Brain microvascular endothelial cell (primary cell): ENCODE data around the gene MED27.

ENCODE experiments used
- DNase-seq: peaks from one replicate; pipeline ENCODE4 v3.0.0-alpha.2; 2020
- H3K27ac ChIP-seq: fragments of 250-450 bp; sonication (Bioruptor Pico); 2 replicates; pipeline ENCODE4 v1.5.1; 2020; ENCODE audit warnings: mild to moderate bottlenecking, moderate library complexity
- H3K27me3 ChIP-seq: fragments of 250-450 bp; sonication (Bioruptor Pico); replicated peaks from 2 replicates; pipeline ENCODE4 v1.5.1; 2020; ENCODE audit warnings: mild to moderate bottlenecking
- H3K36me3 ChIP-seq: fragments of 250-450 bp; sonication (Bioruptor Pico); replicated peaks from 2 replicates; pipeline ENCODE4 v1.5.1; 2020; ENCODE audit warnings: mild to moderate bottlenecking
- H3K4me3 ChIP-seq: 2 replicates; pipeline ENCODE4 v1.5.1; 2011; ENCODE audit warnings: low read depth, mild to moderate bottlenecking, control low read depth, low read length, moderate library complexity
- CTCF ChIP-seq: IDR thresholded peaks from 2 replicates; pipeline ENCODE4 v1.5.1; 2011; ENCODE audit warnings: low read depth, mild to moderate bottlenecking, moderate library complexity, low read length, control low read depth, inconsistent platforms; ENCODE audit errors: missing control alignments
- in situ Hi-C: cut with HindIII; loops from 2 replicates; pipeline ENCODE4 v1.10.0; 2017; ENCODE audit warnings: low sequenced_read_pairs, low pct_ligation_motif_present

The MED27 gene

DNA sequence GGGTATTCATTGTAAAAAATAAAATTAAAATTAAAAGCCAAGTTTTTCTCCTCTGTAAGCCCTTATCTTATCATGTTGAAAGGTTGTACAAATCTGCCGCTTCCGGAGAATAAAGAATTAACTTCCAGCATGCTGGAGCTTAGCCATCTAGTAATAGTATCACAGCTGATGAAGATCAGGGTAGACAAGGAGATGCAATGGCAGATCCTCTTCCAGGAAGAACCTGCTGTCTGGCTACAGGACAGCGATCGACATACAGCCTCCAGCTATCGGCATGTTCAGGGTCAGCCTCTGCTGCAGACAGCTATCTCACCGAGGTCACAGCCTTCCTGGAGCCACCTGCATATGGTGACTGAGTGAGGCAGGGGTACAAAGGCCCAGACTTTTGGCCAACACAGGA lies 82.6 kb downstream of the MED27 start:
- no peak overlapping the region for H3K27ac ChIP-seq
- DNase-seq, result no peak
- no peak for TF ChIP-seq CTCF
- H3K27me3 ChIP-seq, result no peaks in the 10 kb centered on the region
- no peak overlapping the region for H3K4me3 ChIP-seq
- in situ Hi-C loops, result no loop called here
- no peaks in the 10 kb centered on the region for H3K36me3 ChIP-seq

DNA sequence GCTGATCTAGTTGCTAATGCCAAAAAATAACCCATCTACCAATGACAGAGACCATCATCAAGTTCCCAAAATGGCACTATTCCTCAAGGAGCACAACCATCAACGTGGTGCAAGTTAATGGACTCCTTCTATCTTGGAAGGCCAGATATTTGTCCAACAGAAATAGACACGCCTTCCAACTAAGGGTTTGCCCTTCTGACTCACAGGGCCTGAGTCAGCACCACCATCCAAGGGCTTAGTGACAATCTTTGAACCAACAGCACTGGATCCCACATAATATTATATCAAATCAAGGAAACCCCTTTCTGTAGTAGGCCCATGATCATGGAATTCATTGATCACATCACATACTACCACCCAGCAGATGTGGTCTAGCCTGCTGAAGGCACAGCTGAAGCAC lies 84.3 kb downstream of the MED27 start:
- Histone ChIP-seq H3K36me3 (no peaks in the 10 kb centered on the region), H3K27ac (no peak overlapping the region), H3K4me3 (no peak overlapping the region), H3K27me3 (no peaks in the 10 kb centered on the region)
- TF ChIP-seq CTCF, result no peak
- DNase-seq, result no peak
- in situ Hi-C loops, result no loop called here

GRCh38 chr9:131994364-131995125 lies 85.1 kb downstream of the MED27 start:
- H3K27ac ChIP-seq, result no peak overlapping the region
- no peak for TF ChIP-seq CTCF
- no peaks in the 10 kb centered on the region for H3K27me3 ChIP-seq
- no peak for DNase-seq
- no peak overlapping the region for H3K4me3 ChIP-seq
- H3K36me3 ChIP-seq, result no peaks in the 10 kb centered on the region
- in situ Hi-C loops, result no loop called here

- no peak for DNase-seq
- H3K27me3 ChIP-seq, result no peaks in the 10 kb centered on the region
Observed at GRCh38 chr9:131992906-131993657, 86.6 kb downstream of the MED27 start.

GRCh38 chr9:131987232-131987631 lies 92.4 kb downstream of the MED27 start:
- in situ Hi-C loops, result no loop called here
- no peaks in the 10 kb centered on the region for H3K36me3 ChIP-seq
- no peak overlapping the region for H3K4me3 ChIP-seq
- DNase-seq, result no peak
- H3K27me3 ChIP-seq, result no peaks in the 10 kb centered on the region
- H3K27ac ChIP-seq, result no peak overlapping the region
- no peak for TF ChIP-seq CTCF

More at GRCh38 chr9:131992906-131993657, 86.6 kb downstream of the MED27 start:
- in situ Hi-C loops, result no loop called here
- TF ChIP-seq CTCF, result no peak
- Histone ChIP-seq H3K27ac (no peak overlapping the region), H3K4me3 (no peak overlapping the region), H3K36me3 (no peaks in the 10 kb centered on the region)

- H3K4me3 ChIP-seq, result no peak overlapping the region
- H3K27me3 ChIP-seq, result no peaks in the 10 kb centered on the region
- no peak for DNase-seq
- in situ Hi-C loops, result no loop called here
- H3K27ac ChIP-seq, result no peak overlapping the region
- no peak for TF ChIP-seq CTCF
- no peaks in the 10 kb centered on the region for H3K36me3 ChIP-seq
Observed at GRCh38 chr9:131986576-131986975, 93.1 kb downstream of the MED27 start.
